ENCODE data around the gene PNPLA2. TPM values are rescaled to one million over a fixed set of nuclear protein-coding genes. Genes with fewer than 3 reads are reported as not detected.
A peak's percentile ranks its signal among the peaks of the same experiment; 100 is the strongest.

PNPLA2 gene
- total and polyA plus RNA-seq, 7 donors: 64.8 to 247 (median 125) TPM

GRCh38 chr11:789943-790342, 28.8 kb upstream of the PNPLA2 start, which contains the start of gene CEND1:
Gene CEND1 (minus strand): TSS chr11:790090. CDS start chr11:788576, 1,514 bp downstream.
- TF ChIP-seq CTCF (IDR thresholded peaks at IDR 0.05): no peak
- Histone ChIP-seq H3K36me3 (ENCODE audit: insufficient read depth in 1 of 2, low read depth in 1 of 2) (no peaks in the 10 kb centered on the region), H3K4me3 (no peak within 1 kb of the TSS), H3K27me3 (ENCODE audit: insufficient read depth in 3 of 3, low read length in 2 of 3) (peaks cover 0 to 43% (median 15%) of the 10 kb centered on the region in 3 donors), H3K9me3 (no peaks in the 10 kb centered on the region), H3K27ac (no peak within 1 kb of the TSS), H3K4me1 (no peaks in the 10 kb centered on the region)
- peak in 1 of 4 donors; percentile 17 for ATAC-seq
- intact Hi-C loops (cut with DNase I): no loop called here
- WGBS, 3 donors: 5 to 8% (median 7%) methylated on average over 26 to 44 of the region's 44 CpGs
- peak; percentile 45 to 62 for DNase-seq

GRCh38 chr11:790721-791564, 27.8 kb upstream of the PNPLA2 start:
- peaks cover 0 to 43% (median 19%) of the 10 kb centered on the region in 3 donors for H3K27me3 ChIP-seq (ENCODE audit: insufficient read depth in 3 of 3, low read length in 2 of 3)
- no peak for ATAC-seq
- intact Hi-C loops (cut with DNase I): no loop called here

GRCh38 chr11:791658-792534, 26.8 kb upstream of the PNPLA2 start:
- peaks cover 7% of the 10 kb centered on the region for H3K4me1 ChIP-seq
- peaks cover 0 to 43% (median 19%) of the 10 kb centered on the region in 3 donors for H3K27me3 ChIP-seq (ENCODE audit: insufficient read depth in 3 of 3, low read length in 2 of 3)
- 91 to 94% (median 92%) methylated on average over 44 to 49 of the region's 49 CpGs for WGBS, 3 donors
- intact Hi-C loops (cut with DNase I): no loop called here
- DNase-seq (peak in 1 of 2 donors; percentile 58), ATAC-seq (no peak)
- H3K27ac ChIP-seq: no peak overlapping the region
- TF ChIP-seq CTCF (IDR thresholded peaks at IDR 0.05): no peak
- no peaks in the 10 kb centered on the region for H3K36me3 ChIP-seq (ENCODE audit: insufficient read depth in 1 of 2, low read depth in 1 of 2)
- H3K9me3 ChIP-seq: no peaks in the 10 kb centered on the region
- no peak overlapping the region for H3K4me3 ChIP-seq

More at GRCh38 chr11:790721-791564, 27.8 kb upstream of the PNPLA2 start:
- Histone ChIP-seq H3K9me3 (no peaks in the 10 kb centered on the region), H3K4me1 (no peaks in the 10 kb centered on the region), H3K27ac (no peak overlapping the region), H3K4me3 (no peak overlapping the region), H3K36me3 (ENCODE audit: insufficient read depth in 1 of 2, low read depth in 1 of 2) (no peaks in the 10 kb centered on the region)
- no peak for TF ChIP-seq CTCF (IDR thresholded peaks at IDR 0.05)
- DNase-seq: peak in 1 of 2 donors; percentile 59
- WGBS, 3 donors: 69 to 73% (median 71%) methylated on average over 15 to 18 of the region's 18 CpGs

GRCh38 chr11:792535-792821, 26.2 kb upstream of the PNPLA2 start:
- Histone ChIP-seq H3K36me3 (ENCODE audit: insufficient read depth in 1 of 2, low read depth in 1 of 2) (no peaks in the 10 kb centered on the region), H3K4me3 (no peak overlapping the region), H3K4me1 (peaks cover 13% of the 10 kb centered on the region), H3K9me3 (no peaks in the 10 kb centered on the region), H3K27me3 (ENCODE audit: insufficient read depth in 3 of 3, low read length in 2 of 3) (peaks cover 0 to 39% (median 16%) of the 10 kb centered on the region in 3 donors), H3K27ac (no peak overlapping the region)
- ATAC-seq (no peak), DNase-seq (no peak)
- no peak for TF ChIP-seq CTCF (IDR thresholded peaks at IDR 0.05)
- WGBS, 3 donors: 87 to 97% (median 90%) methylated on average over 11 to 15 of the region's 15 CpGs
- intact Hi-C loops (cut with DNase I): no loop called here

Measured in psoas muscle (tissue), 8 donors.